Ishikawa (cell line): ENCODE measurements around the gene PPM1N.

ENCODE experiments used
- CEBPB ChIP-seq: IDR thresholded peaks from 2 replicates; pipeline ENCODE4 v1.6.1; 2012
- CREB1 ChIP-seq: IDR thresholded peaks from 2 replicates; pipeline ENCODE4 v1.6.1; 2012; ENCODE audit warnings: low read depth
- EGR1 ChIP-seq: IDR thresholded peaks from 2 replicates; pipeline ENCODE4 v1.6.1; 2012
- EP300 ChIP-seq: IDR thresholded peaks from 2 replicates; pipeline ENCODE4 v1.6.1; 2012; ENCODE audit warnings: borderline replicate concordance
- FOXM1 ChIP-seq: IDR thresholded peaks from 2 replicates; pipeline ENCODE4 v1.6.1; 2012; ENCODE audit warnings: low read depth, borderline replicate concordance
- NFIC ChIP-seq: IDR thresholded peaks from 2 replicates; pipeline ENCODE4 v1.6.1; 2012
- RAD21 ChIP-seq: IDR thresholded peaks from 2 replicates; pipeline ENCODE4 v1.6.1; 2012; ENCODE audit warnings: low read depth
- TAF1 ChIP-seq: IDR thresholded peaks from 2 replicates; pipeline ENCODE4 v1.6.1; 2012; ENCODE audit warnings: low read depth, mild to moderate bottlenecking
- TCF12 ChIP-seq: IDR thresholded peaks from 2 replicates; pipeline ENCODE4 v1.6.1; 2012; ENCODE audit warnings: low read depth
- TEAD4 ChIP-seq: IDR thresholded peaks from 2 replicates; pipeline ENCODE4 v1.6.1; 2012
- YY1 ChIP-seq: IDR thresholded peaks from 2 replicates; pipeline ENCODE4 v1.6.1; 2012; ENCODE audit warnings: low read depth
- ZBTB7A ChIP-seq: IDR thresholded peaks from 2 replicates; pipeline ENCODE4 v1.6.1; 2012; ENCODE audit warnings: low read depth
- TF ChIP-seq, protein P1 (sequence below): IDR thresholded peaks from 2 replicates; pipeline ENCODE4 v1.6.1; 2012
- TF ChIP-seq, protein P2 (sequence below): IDR thresholded peaks from 2 replicates; pipeline ENCODE4 v1.6.1; 2012; ENCODE audit warnings: low read depth, mild to moderate bottlenecking
- TF ChIP-seq, protein P3 (sequence below): IDR thresholded peaks from 2 replicates; pipeline ENCODE4 v1.6.1; 2012

Gene PPM1N

DNA sequence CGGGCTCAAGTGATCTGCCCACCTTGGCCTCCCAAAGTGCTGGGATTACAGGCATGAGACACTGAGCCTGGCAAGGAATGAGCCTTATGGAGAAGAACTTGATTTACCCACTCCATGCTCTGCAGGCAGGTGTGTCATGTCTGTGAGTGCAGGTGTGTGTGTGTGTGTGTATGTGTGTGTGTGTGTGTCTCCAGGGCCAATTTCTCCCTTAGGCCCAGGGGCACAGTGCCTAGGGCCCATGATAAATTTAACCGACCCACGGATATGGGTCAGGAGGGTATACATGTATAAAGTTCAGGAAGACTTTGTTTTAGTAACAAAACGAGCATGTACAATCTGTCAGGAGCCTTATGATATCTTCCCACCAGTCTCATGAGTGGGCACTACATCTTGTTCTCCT is 35.0 kb upstream of the PPM1N start:
- TF ChIP-seq, protein P1, sequence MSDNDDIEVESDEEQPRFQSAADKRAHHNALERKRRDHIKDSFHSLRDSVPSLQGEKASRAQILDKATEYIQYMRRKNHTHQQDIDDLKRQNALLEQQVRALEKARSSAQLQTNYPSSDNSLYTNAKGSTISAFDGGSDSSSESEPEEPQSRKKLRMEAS = no peak
- no peak for TF ChIP-seq EGR1
- no peak for TF ChIP-seq NFIC
- TF ChIP-seq, protein P2, sequence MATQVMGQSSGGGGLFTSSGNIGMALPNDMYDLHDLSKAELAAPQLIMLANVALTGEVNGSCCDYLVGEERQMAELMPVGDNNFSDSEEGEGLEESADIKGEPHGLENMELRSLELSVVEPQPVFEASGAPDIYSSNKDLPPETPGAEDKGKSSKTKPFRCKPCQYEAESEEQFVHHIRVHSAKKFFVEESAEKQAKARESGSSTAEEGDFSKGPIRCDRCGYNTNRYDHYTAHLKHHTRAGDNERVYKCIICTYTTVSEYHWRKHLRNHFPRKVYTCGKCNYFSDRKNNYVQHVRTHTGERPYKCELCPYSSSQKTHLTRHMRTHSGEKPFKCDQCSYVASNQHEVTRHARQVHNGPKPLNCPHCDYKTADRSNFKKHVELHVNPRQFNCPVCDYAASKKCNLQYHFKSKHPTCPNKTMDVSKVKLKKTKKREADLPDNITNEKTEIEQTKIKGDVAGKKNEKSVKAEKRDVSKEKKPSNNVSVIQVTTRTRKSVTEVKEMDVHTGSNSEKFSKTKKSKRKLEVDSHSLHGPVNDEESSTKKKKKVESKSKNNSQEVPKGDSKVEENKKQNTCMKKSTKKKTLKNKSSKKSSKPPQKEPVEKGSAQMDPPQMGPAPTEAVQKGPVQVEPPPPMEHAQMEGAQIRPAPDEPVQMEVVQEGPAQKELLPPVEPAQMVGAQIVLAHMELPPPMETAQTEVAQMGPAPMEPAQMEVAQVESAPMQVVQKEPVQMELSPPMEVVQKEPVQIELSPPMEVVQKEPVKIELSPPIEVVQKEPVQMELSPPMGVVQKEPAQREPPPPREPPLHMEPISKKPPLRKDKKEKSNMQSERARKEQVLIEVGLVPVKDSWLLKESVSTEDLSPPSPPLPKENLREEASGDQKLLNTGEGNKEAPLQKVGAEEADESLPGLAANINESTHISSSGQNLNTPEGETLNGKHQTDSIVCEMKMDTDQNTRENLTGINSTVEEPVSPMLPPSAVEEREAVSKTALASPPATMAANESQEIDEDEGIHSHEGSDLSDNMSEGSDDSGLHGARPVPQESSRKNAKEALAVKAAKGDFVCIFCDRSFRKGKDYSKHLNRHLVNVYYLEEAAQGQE = no peak
- TF ChIP-seq TCF12 = no peak
- no peak for TF ChIP-seq ZBTB7A
- TF ChIP-seq EP300 = no peak
- TF ChIP-seq CEBPB = no peak
- no peak for TF ChIP-seq RAD21
- TF ChIP-seq, protein P3, sequence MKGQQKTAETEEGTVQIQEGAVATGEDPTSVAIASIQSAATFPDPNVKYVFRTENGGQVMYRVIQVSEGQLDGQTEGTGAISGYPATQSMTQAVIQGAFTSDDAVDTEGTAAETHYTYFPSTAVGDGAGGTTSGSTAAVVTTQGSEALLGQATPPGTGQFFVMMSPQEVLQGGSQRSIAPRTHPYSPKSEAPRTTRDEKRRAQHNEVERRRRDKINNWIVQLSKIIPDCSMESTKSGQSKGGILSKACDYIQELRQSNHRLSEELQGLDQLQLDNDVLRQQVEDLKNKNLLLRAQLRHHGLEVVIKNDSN = no peak
- no peak for TF ChIP-seq TEAD4
- TF ChIP-seq TAF1 = no peak
- TF ChIP-seq YY1 = no peak
- no peak for TF ChIP-seq FOXM1
- no peak for TF ChIP-seq CREB1

DNA sequence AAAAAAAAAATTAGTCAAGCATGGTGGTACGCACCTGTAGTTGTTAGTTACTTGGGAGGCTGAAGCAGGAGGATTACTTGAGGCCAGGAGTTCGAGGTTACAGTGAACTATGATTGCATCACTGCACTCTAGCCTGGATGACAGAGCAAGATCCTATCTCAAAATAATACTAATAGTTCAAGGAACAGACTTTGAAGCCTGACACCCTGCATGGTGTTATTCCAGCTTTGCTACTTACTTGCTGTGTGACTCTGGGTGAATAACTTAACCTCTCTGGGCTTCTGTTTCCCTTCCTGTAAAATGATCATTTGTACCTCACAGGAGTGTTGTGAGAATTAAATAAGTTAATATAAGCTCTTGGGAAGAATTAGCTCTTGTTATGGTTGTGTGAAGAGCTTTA is 34.0 kb upstream of the PPM1N start:
- no peak for TF ChIP-seq RAD21
- no peak for TF ChIP-seq TEAD4
- no peak for TF ChIP-seq TAF1
- TF ChIP-seq TCF12 = no peak
- TF ChIP-seq, protein P2 = no peak
- no peak for TF ChIP-seq CEBPB
- no peak for TF ChIP-seq ZBTB7A
- TF ChIP-seq NFIC = no peak
- TF ChIP-seq CREB1 = no peak
- no peak for TF ChIP-seq FOXM1

DNA sequence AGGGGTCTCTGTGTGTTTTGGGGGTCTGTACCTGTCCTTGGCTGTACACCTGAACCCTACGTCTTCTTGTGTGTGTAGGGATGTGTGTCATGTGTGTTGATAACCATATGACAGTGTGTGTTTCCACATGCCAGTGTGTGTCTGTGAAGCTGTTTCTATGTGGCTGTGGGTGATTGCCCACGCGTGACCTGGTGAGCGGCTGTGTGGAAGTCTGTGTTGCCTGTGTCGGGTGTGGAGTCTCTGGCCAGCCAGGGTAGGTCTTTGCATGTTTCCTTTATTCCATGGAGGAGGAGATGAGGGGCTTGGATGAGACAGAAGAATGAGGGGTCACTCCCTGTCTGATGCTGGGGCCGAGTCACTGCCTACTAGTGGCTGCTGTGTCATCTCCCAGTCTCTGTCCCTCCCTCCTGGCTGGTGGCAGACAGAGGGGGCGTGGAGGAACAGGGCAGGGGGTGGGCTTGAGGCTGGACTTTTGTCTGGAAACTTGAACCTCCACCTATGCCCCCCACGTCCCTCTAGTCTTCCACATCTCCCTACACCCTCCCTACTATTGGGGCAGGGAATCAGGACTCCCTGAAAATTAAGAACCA is 33.3 kb upstream of the PPM1N start:
- TF ChIP-seq FOXM1 (no peak), EP300 (no peak), EGR1 (no peak), CREB1 (no peak), NFIC (no peak), TEAD4 (no peak), RAD21 (no peak)
- TF ChIP-seq, protein P2 = no peak
- TF ChIP-seq, protein P3 = no peak
- TF ChIP-seq, protein P1 = no peak

DNA sequence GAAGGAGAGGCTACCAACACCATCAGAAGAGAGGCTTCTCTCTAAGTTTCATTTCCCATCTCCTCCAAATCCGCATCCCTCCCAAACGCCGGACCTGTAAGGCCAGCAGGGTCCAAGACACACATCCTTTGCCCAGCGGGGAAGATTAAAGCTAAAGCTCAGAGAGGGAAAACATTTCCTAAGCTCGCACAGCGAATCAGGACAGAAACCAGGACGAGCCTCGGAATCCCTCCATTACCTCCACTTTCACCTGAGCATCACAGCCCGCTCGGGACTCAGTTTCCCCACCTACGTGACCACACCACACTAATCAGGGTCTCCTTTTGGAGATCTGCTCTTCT is 31.2 kb upstream of the PPM1N start:
- TF ChIP-seq, protein P1 = no peak

DNA sequence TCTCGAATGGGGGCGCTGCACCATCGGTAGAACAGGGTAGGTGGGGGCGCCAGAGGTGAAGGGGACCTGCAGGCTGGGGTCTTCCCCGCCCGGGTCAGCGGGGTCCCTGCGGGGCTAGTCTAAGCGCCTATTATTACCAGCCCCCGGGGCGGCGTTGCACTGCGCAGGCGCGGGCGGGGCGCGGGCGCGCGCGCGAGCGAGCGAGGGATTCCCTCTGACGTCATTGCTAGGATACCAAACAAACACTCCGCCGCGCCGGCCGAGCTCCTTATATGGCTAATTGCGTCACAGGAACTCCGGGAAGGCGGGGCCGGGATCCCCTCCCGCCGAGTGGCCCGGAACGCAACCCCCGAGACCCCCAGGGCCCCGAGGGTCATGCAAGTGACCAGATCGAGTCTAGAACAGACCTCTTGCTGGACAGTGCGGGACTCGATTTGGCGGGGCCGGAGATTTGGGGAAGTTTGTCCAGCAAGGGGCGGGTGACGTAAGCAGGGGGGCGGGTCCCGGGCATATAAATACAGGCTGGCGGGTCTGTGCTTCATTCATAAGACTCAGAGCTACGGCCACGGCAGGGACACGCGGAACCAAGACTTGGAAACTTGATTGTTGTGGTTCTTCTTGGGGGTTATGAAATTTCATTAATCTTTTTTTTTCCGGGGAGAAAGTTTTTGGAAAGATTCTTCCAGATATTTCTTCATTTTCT is 30.6 kb upstream of the PPM1N start, which contains the start of gene FOSB:
FOSB (plus strand) TSS at position 541 of the 703 bp plus-strand sequence. CDS start 591 bp downstream, outside the sequence.
- peak; percentile 72 for TF ChIP-seq ZBTB7A
- TF ChIP-seq TEAD4 = peak; percentile 57
- TF ChIP-seq TAF1 = peak; percentile 65; the same call in 1 of the 2 replicates
- peak; percentile 95 for TF ChIP-seq CREB1
- peak; percentile 72 for TF ChIP-seq TCF12
- TF ChIP-seq CEBPB = peak; percentile 9; the same call in 1 of the 2 replicates
- TF ChIP-seq EP300 = no peak
- TF ChIP-seq, protein P1 = peak; percentile 32; the same call in 1 of the 2 replicates
- TF ChIP-seq FOXM1 = no peak
